Cardiac septum (tissue), 1 donor: ENCODE measurements around the gene GNAQ. TPM values are rescaled to one million over a fixed set of nuclear protein-coding genes. Genes with fewer than 3 reads are reported as not detected.
"Not testable (repeated sequence)": the region's sequence is repeated elsewhere in the genome, so short reads cannot be mapped to it uniquely, and the experiment has no call there.

Source experiments
- DNase-seq: peaks from one replicate; pipeline ENCODE4 v3.0.0-alpha.2; 2020; ENCODE audit warnings: low spot score
- intact Hi-C: fragments of 100-400 bp; cut with DNase I; formaldehyde crosslinking; loops from one replicate; pipeline ENCODE4 v1.14.0; 2022
- long read RNA-seq: library from polyadenylated mRNA; unstranded; transcript quantifications from one replicate; pipeline ENCODE4 v2.0.0, GENCODE V29; 2021
- total RNA-seq: library from RNA; stranded (reverse); fragmentation: NEBNext Ultra II Directional; extraction: Animal tissue kit (Norgen Biotek cat#: 25700); gene quantifications from one replicate; pipeline ENCODE4 v1.2.1, GENCODE V29; 2021
- donor health status: DM: no; HTN: no; CAD: no.

GNAQ gene
- total RNA-seq: 14.8 TPM
- long read RNA-seq, full-length matches to known transcripts: 6 of 23 reads
- long read RNA-seq, partial matches to known transcripts: 2 of 23 reads
- long read RNA-seq, other reads (novel, unspliced or antisense): 15 of 23 reads

- intact Hi-C loops: loop anchor here (5.0 to 10.0 kb wide), 4 partner anchors 184 to 854 kb away; partner anchors contain the start of gene VPS13A
- no peak for DNase-seq
Observed at GRCh38 chr9:78031444-78031892, at the start of gene GNAQ. Gene GNAQ (minus strand): TSS chr9:78031811. CDS start chr9:78031235, 576 bp downstream.

DNA sequence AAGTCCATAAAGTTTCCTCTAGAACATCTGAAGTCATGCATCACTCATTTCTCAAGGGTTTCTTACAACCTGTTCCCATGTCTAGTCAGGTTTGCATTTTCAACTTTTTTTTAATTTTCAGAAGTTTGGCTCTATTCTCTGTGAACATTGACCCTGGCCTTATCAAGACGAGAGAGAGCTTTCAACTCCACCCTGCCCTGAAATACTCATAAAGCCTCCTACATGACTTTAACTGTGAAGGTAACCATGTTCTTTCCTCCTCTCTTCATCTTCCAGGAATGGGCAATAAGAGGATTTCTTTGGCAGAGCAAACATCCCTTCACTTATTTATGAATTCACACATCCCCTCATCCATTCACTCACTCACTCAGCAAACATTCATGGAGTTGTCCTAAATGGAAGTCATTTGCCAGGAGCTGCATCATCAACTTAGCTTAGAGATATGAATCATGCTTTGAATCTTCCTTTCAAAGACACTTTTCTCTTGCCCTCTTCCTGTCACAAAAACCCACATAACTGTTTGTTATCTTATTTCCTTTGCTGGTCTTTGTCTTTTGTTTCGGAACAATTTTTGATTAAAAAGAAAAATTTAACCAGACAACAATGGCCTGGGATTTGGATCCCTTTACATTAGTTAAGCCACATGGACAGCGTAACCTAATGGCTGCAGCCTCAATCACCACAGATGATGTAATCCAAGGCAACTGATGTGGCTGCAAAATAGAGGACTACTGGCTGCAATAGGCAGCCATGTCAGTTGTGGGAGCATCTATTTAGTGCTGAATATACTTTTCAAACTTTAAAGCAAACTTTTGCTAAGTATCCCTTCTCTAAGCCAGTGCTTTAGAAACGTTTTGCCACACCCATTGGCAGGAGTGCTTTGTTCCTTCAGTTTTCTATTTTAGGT lies 43.0 kb upstream of the GNAQ start:
- intact Hi-C loops: no loop called here
- DNase-seq: no peak

DNA sequence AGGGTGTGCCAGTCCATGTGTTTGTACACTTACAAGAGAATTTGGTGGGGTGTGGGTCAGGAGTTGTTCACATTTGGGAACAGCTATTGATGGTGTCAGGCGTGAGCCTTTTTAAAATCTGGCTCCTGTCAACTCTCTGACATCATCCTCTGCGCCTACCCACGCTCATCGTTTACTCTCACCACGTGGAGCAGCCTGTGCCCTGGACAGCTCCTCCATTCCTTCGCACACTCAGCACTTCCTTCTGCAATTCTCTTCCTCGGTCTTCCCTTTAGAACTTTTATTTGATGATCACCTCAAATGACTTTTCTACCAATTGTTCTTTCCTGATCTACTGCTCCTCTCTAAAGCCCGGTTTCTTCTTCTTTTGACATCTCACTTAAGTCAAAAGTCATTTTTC lies 42.1 kb upstream of the GNAQ start:
- DNase-seq: no peak
- intact Hi-C loops: no loop called here

- no peak for DNase-seq
- intact Hi-C loops: no loop called here
Observed at GRCh38 chr9:78072586-78073199, 41.1 kb upstream of the GNAQ start.

GRCh38 chr9:78070521-78070920 lies 38.9 kb upstream of the GNAQ start:
- intact Hi-C loops: no loop called here

DNA sequence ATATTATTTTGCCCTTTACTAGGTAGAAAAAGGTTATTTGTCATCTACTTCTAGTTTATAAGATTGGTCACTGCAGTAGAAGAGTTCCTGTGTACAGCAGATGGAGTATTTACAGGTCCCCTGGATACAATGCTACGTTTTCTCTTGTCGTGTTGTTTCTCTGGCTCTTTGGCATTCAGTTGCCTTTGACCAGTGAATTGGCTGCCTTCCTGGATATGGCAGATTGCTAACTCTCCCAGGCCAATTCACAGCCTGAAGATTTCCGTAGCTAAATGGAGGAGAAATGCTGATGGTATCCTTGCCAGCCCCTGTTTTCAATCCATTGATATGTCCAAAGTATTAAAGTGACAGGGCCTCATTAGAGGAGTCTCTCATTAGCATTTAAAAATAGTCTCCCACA lies 32.5 kb upstream of the GNAQ start:
- DNase-seq: no peak

More at GRCh38 chr9:78070521-78070920, 38.9 kb upstream of the GNAQ start:
- DNase-seq: no peak

GRCh38 chr9:78062710-78063109 lies 31.1 kb upstream of the GNAQ start:
- intact Hi-C loops: no loop called here
- no peak for DNase-seq

More for the DNA sequence above, 32.5 kb upstream of the GNAQ start:
- intact Hi-C loops: no loop called here

DNA sequence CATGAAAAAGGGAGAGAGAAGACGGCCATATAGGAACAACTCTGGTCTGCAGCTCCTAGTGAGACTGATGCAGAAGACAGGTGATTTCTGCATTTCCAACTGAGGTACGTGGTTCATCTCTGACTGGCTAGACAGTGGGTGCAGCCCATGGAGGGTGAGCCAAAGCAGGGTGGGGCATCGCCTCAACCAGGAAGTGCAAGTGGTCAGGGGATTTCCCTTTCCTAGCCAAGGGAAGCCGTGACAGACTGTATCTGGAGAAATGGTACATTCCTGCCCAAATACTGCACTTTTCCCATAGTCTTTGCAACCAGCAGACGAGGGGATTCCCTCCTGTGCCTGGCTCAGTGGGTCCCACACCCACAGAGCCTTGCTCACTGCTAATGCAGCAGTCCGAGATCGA lies 22.6 kb upstream of the GNAQ start:
- intact Hi-C loops, DNase-seq: not testable (repeated sequence)

DNA sequence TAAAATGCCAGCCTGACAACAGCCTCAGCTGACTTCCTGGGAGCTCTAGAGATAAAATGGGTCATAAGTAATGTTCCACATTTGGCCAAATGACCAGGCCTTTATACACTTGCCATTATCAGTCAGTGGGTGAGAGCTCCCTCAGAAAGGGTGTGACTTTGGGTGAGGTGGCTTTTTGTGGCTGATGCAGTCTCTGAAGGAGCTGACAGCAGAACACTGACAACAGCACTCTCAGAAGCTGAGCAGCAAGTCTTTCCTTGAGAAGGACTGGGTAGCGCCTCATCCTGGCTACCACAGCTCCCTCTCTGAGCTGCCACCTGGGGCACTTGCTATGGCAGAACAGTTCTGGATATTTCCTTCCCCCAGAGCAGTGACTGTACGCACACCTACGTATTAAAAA lies 22.0 kb upstream of the GNAQ start:
- intact Hi-C loops: no loop called here
- DNase-seq: no peak

- no peak for DNase-seq
- intact Hi-C loops: no loop called here
Observed at GRCh38 chr9:78050421-78050820, 18.8 kb upstream of the GNAQ start.

DNA sequence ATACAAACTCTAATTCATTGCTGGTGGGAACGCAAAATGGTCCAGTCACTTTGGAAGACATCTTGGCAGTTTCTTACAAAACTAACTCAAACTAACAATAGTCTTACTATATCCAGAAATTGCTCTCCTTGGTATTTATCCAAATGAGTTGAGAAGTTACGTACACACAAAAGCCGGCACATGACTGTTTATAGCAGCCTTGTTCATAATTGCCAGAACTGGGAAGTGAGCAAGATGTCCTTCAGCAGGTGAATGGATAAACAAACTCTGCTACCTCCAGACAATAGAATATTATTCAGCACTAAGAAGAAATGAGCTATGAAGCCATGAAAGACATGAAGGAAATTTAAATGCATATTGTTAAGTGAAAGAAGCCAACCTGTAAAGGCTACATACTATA lies 17.9 kb upstream of the GNAQ start:
- intact Hi-C loops: no loop called here
- DNase-seq: no peak

DNA sequence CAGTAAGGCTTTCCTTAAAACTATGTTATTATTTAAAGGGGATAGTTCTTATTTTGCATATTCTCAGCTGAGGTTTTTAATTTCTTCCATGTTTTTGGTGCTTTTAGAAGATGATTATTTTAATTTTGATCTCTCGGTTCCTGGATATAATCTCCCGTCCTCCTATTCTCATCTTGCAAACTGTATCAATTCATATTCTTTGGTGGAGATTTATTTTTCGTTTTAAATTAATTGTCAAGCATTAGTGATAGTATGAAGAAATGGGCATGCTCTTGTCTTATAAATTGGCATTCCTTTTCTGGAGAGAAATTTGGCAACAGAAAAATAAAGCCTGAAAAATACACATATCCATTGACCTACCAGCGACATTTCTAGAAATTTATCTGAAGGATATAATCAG lies 15.5 kb upstream of the GNAQ start:
- no peak for DNase-seq
- intact Hi-C loops: no loop called here

- DNase-seq: no peak
- intact Hi-C loops: no loop called here
Observed at GRCh38 chr9:78046112-78046511, 14.5 kb upstream of the GNAQ start.

DNA sequence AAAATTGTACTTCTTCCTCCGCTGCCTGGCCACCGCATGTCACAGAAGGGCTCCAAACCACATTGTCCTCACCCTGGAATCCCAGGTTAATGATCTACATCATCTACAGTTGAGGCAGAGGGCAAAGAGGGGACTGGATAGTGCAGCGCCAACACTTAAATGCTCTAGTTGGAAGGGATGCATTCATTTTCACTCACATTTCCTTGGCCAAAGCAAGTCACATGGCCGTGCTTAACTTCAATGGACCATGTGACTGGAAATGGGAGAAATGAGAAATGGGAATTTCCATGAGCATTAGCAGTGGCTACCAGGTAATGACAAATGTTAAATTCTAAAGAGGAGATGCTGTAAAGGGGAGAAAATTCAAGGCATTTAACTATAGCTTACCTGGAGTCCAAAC lies 13.3 kb upstream of the GNAQ start:
- intact Hi-C loops: no loop called here
- no peak for DNase-seq

- no peak for DNase-seq
- intact Hi-C loops: no loop called here
Observed at GRCh38 chr9:78044189-78044588, 12.6 kb upstream of the GNAQ start.

- intact Hi-C loops: no loop called here
- no peak for DNase-seq
Observed at GRCh38 chr9:78041971-78042370, 10.4 kb upstream of the GNAQ start.

DNA sequence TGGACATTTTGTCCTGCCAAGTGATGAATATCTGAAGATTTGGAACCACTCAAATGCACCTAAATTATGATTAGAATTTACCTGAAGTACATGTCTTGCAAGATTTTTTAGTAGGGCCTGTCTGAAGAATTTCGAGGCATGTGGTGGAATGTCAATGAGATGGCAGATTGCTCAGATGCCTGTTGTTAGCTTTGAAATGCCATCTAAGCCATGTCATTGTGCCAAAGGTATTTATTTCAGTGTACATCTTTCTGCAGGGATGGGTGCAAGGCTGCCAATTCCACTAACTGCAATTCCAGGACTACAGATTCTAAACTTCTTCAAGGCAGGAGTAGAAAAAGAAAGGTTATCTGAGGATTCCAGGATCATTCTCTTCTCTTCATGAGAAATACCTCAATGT lies 9.1 kb upstream of the GNAQ start:
- no peak for DNase-seq
- intact Hi-C loops: no loop called here

DNA sequence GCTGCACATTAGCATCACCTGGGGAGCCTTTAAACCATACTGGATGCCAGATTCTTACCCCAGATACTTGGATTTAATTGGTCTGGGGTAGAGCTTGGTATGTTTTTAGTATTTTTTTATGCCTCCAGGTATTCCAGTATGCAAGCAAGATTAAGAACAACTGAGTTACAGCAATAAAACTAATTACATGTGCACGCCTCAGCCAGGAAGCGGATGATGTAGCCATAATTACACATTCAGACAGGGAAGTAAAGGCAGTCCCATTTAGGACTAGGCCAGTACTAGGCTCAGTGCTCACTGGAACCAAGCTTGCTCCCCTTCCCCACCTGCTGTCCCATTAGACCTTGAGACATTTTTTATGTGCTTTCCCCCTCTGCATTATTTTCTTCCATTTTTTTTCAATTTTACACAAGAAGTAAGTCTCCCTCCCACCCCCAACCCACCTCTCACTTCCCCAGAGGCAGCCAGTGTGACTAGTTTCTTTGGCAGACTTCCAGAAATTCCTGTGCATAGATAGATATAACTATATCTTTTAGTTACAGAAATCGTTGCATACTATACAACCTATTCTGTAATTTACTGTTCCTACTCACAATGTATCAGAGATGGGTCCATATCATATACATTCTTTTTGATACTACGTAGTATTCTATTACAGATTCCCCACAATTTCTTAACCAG lies 7.1 kb upstream of the GNAQ start:
- no peak for DNase-seq
- intact Hi-C loops: loop anchor here (10.0 kb wide), 2 partner anchors 274 to 584 kb away; no protein-coding TSS in a partner anchor

DNA sequence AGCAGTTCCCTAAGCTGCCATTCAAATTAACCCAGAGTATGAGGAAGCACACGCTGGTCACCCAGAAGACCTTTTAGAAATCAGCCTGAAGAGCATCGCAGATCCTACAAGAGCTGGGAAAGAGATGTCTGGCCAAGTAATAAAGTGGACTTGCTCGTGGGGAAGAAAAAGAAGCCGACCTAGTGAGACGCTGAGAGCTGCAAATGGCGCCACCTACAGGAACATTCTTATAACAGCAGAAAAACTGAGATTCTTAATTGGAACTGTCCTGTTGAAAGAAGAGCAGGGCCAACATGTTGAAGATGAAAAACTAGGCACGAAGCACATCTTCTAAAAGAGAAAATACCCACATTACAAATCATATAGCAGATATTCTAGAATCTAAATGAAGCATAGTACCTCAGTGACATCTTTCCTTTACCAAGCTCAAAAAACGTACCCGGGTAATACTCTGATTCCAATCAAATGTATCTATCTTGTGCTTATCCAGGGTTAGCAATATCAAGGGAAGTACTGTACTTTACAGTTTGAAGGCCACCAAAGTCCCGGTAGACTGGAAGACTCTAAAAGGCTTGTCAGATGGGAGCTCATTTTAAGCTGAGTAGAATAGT lies 3.9 kb upstream of the GNAQ start:
- intact Hi-C loops: loop anchor here (10.0 kb wide), 2 partner anchors 271 to 581 kb away; no protein-coding TSS in a partner anchor
- no peak for DNase-seq
